Keratinocyte (primary cell): ENCODE data around the gene TENM4.

Source experiments
- CTCF ChIP-seq, 3 experiments: IDR thresholded peaks in 1 of 3; conservative IDR thresholded peaks in 1 of 3; optimal IDR thresholded peaks in 1 of 3; 2 replicates in 2 of 3; 3 replicates in 1 of 3; pipeline versions ENCODE3 to v1.5.1; 2011; ENCODE audit warnings: low read length in 3 of 3, mild to moderate bottlenecking in 3 of 3, moderate library complexity in 2 of 3, control low read depth in 1 of 3, inconsistent platforms in 1 of 3; ENCODE audit not compliant: insufficient read depth in 2 of 3; ENCODE audit errors: extremely low read depth in 1 of 3
- EZH2 ChIP-seq: IDR thresholded peaks from one replicate; pipeline ENCODE4 v1.6.1; 2012; ENCODE audit warnings: inconsistent platforms, mild to moderate bottlenecking, low read length, moderate library complexity

- TF ChIP-seq EZH2 (no peak), CTCF (optimal IDR thresholded peaks at IDR 0.05 in 1 of 3, IDR thresholded peaks at IDR 0.05 in 1 of 3, conservative IDR thresholded peaks at IDR 0.05 in 1 of 3; ENCODE audit: extremely low read depth in 1 of 3, insufficient read depth in 2 of 3, low read length in 3 of 3) (no peak)
Observed at GRCh38 chr11:79017811-79018210, 423.0 kb downstream of the TENM4 start.
